ENCODE data around the gene NFATC2IP.

DNA sequence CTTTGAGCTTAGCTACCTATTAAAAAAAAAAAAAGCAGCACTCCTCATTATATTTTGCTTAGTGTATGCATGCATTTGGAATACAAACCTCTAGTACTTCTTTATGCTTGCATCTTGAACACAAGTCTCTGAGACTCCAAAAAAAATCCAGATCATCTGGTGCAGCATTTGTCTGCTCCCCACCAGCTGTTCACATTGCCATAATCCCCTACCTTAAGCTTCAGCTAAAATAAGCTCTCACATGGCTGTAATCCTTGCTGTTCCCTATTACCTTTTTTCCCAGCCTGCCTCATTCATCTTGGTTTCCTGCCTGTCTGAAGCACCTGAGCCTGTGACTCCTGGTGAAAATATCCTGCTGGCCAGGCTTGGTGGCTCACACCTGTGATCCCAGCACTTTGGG, 7.5 kb upstream of the NFATC2IP start:
- no peak for TF ChIP-seq POLR2A (IDR thresholded peaks at IDR 0.05; ENCODE audit: low read depth, low read length)
- no peak for TF ChIP-seq POLR2AphosphoS5 (IDR thresholded peaks at IDR 0.05; ENCODE audit: low read depth, low read length)
- no peak for TF ChIP-seq TAF1 (IDR thresholded peaks at IDR 0.05; ENCODE audit: borderline replicate concordance, low read depth, low read length)
